ENCODE results near the gene STARD13.

Gene STARD13

GRCh38 chr13:33308863-33309262 is 23.3 kb upstream of the STARD13 start:
- no peak for DNase-seq

- no peak for DNase-seq
These were observed 22.3 kb upstream of the STARD13 start for GRCh38 chr13:33307843-33308242.

GRCh38 chr13:33303855-33304597 is 18.5 kb upstream of the STARD13 start:
- no peak for DNase-seq

GRCh38 chr13:33299626-33300025 is 14.1 kb upstream of the STARD13 start:
- DNase-seq = no peak

- no peak for DNase-seq
These were observed 11.4 kb upstream of the STARD13 start for GRCh38 chr13:33296793-33297425.

- DNase-seq = no peak
These were observed 7.2 kb upstream of the STARD13 start for GRCh38 chr13:33292712-33293111.

- DNase-seq = no peak
These were observed 4.9 kb upstream of the STARD13 start for GRCh38 chr13:33290421-33290965.

GRCh38 chr13:33289966-33290365 is 4.4 kb upstream of the STARD13 start:
- DNase-seq = no peak

GRCh38 chr13:33287142-33287882 is 1.8 kb upstream of the STARD13 start:
- DNase-seq = no peak

GRCh38 chr13:33286128-33286527 is 573 bp upstream of the STARD13 start:
- no peak for DNase-seq

GRCh38 chr13:33284916-33285315 is 639 bp downstream of the STARD13 start:
- DNase-seq = no peak

GRCh38 chr13:33284031-33284430 is 1.5 kb downstream of the STARD13 start:
- no peak for DNase-seq

GRCh38 chr13:33283195-33283911 is 2.2 kb downstream of the STARD13 start:
- DNase-seq = no peak

- no peak for DNase-seq
These were observed 3.5 kb downstream of the STARD13 start for GRCh38 chr13:33281951-33282595.

GRCh38 chr13:33280923-33281322 is 4.6 kb downstream of the STARD13 start:
- DNase-seq = no peak

- no peak for DNase-seq
These were observed 5.2 kb downstream of the STARD13 start for GRCh38 chr13:33280279-33280905.

GRCh38 chr13:33279414-33280278 is 5.9 kb downstream of the STARD13 start:
- DNase-seq = no peak

GRCh38 chr13:33278913-33279312 is 6.6 kb downstream of the STARD13 start:
- no peak for DNase-seq

- no peak for DNase-seq
These were observed 7.6 kb downstream of the STARD13 start for GRCh38 chr13:33277946-33278345.

- DNase-seq = no peak
These were observed 8.4 kb downstream of the STARD13 start for GRCh38 chr13:33277037-33277740.
